Naive thymus-derived CD4-positive, alpha-beta T cell (primary cell): ENCODE measurements around the gene AMIGO3. TPM values are rescaled to one million over a fixed set of nuclear protein-coding genes. Genes with fewer than 3 reads are reported as not detected.

ENCODE experiments used
- ATAC-seq: fragments of 150-1000 bp; cut with Tn5 transposase; 2 replicates; pipeline ENCODE4 v1.10.0; 2021; ENCODE audit warnings: mild to moderate bottlenecking, moderate library complexity
- CTCF ChIA-PET: fragments of 350-600 bp; sonication (Branson Sonifier 250); formaldehyde crosslinking; loops from one replicate; lab custom pipeline; 2021; ENCODE audit warnings: antibody characterized with exemption; lab: Charles Lee
- POLR2A ChIA-PET: fragments of 350-600 bp; sonication (Branson Sonifier 250); formaldehyde crosslinking; loops from one replicate; lab custom pipeline; 2021; ENCODE audit warnings: antibody characterized with exemption, inconsistent platforms; lab: Charles Lee
- DNase-seq, 9 donors: peaks; one replicate each; pipeline versions ENCODE4 v3.0.0 to v3.0.0-alpha.2; 2020 to 2022; ENCODE audit warnings: mixed read lengths in 1 of 9
- H3K27ac ChIP-seq: one replicate; pipeline ENCODE4 v1.7.0; 2013; ENCODE audit warnings: mild to moderate bottlenecking, low read depth, low read length, moderate library complexity
- H3K27me3 ChIP-seq, 2 donors: one replicate each; pipeline ENCODE4 v1.7.0; 2013; ENCODE audit warnings: low read length in 2 of 2, mild to moderate bottlenecking in 2 of 2, moderate library complexity in 2 of 2; ENCODE audit not compliant: control insufficient read depth in 2 of 2, insufficient read depth in 2 of 2
- H3K36me3 ChIP-seq, 3 experiments: 1 replicate in 2 of 3; 2 replicates in 1 of 3; pipeline ENCODE4 v1.7.0; 2013; ENCODE audit warnings: low read length in 3 of 3, mild to moderate bottlenecking in 3 of 3, moderate library complexity in 1 of 3; ENCODE audit not compliant: insufficient read depth in 3 of 3, control insufficient read depth in 2 of 3
- H3K4me1 ChIP-seq, 2 donors: one replicate each; pipeline ENCODE4 v1.7.0; 2013; ENCODE audit warnings: low read length in 2 of 2, mild to moderate bottlenecking in 2 of 2, moderate library complexity in 1 of 2; ENCODE audit not compliant: control insufficient read depth in 2 of 2, insufficient read depth in 2 of 2
- H3K4me3 ChIP-seq: 2 replicates; pipeline ENCODE4 v1.7.0; 2013; ENCODE audit warnings: mild to moderate bottlenecking, low read length
- H3K9me3 ChIP-seq, 3 experiments: 1 replicate in 2 of 3; 2 replicates in 1 of 3; pipeline ENCODE4 v1.7.0; 2013; ENCODE audit warnings: low read length in 3 of 3; ENCODE audit not compliant: control insufficient read depth in 2 of 3
- H3K27ac Mint-ChIP-seq, 9 donors: one replicate each; pipeline ENCODE4 v1.8.0; 2020 to 2022; ENCODE audit warnings: mixed read lengths in 9 of 9, mild to moderate bottlenecking in 8 of 9, moderate library complexity in 5 of 9, inconsistent platforms in 2 of 9
- H3K27me3 Mint-ChIP-seq, 5 donors: one replicate each; pipeline ENCODE4 v1.8.0; 2021 to 2022; ENCODE audit warnings: mixed read lengths in 5 of 5, mild to moderate bottlenecking in 1 of 5
- H3K36me3 Mint-ChIP-seq, 5 donors: one replicate each; pipeline ENCODE4 v1.8.0; 2020 to 2022; ENCODE audit warnings: mixed read lengths in 5 of 5, mild to moderate bottlenecking in 3 of 5, inconsistent platforms in 1 of 5
- H3K4me1 Mint-ChIP-seq, 7 donors: one replicate each; pipeline ENCODE4 v1.8.0; 2020 to 2022; ENCODE audit warnings: mixed read lengths in 7 of 7, mild to moderate bottlenecking in 3 of 7, inconsistent platforms in 1 of 7
- H3K4me3 Mint-ChIP-seq, 10 donors: one replicate each; pipeline ENCODE4 v1.8.0; 2020 to 2022; ENCODE audit warnings: mild to moderate bottlenecking in 10 of 10, mixed read lengths in 10 of 10, moderate library complexity in 6 of 10, inconsistent platforms in 2 of 10
- H3K9me3 Mint-ChIP-seq, 11 donors: one replicate each; pipeline ENCODE4 v1.8.0; 2020 to 2022; ENCODE audit warnings: mixed read lengths in 11 of 11, mild to moderate bottlenecking in 4 of 11, inconsistent platforms in 1 of 11, moderate library complexity in 1 of 11
- intact Hi-C, 2 donors: fragments of 100-400 bp; cut with micrococcal nuclease; formaldehyde crosslinking; loops; one replicate each; pipeline ENCODE4 v1.15.1; 2023
- polyA plus RNA-seq, 2 donors: library from polyadenylated mRNA; unstranded; fragments of 300-500 nt; fragmentation: Illumina TruSeq; gene quantifications; one replicate each; pipeline ENCODE4 v1.2.3, GENCODE V29; 2021
- total RNA-seq, 6 experiments: library from RNA in 5 of 6; stranded (reverse) in 5 of 6; gene quantifications; 1 replicate in 5 of 6; 2 replicates in 1 of 6; pipeline ENCODE4 v1.2.3 and lab custom pipeline; 2021 to 2026

Gene AMIGO3
- total and polyA plus RNA-seq, 7 experiments from 2014 or later: 0.16 to 1.8 (median 0.41) TPM; not detected in 3

DNA sequence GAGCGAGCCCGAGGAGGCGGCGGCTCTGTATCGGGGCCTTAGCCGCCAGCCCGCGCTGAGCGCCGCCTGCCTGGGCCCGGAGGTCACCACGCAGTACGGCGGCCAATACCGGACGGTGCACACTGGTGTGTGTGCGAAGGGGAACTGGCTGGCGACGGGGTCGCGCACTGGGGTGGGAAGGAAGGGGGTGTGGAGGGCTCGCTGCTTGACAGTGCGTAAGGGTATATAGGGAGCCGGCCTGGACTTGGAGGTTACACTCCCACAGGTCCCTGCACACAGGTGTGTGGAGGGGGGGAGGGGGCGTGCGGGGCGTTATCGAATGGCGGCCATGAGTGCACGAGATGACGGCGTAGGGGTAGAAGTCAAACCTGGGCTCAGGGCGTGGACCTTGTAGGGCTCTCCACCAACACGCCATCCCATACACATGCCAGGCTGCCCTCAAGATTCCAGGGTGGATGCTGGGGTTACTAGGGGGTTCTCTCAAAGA lies 44.9 kb downstream of the AMIGO3 start:
- Mint-ChIP-seq H3K27ac (peak overlapping the region in 8 of 9 donors; percentile 17 to 99 (median 86)), H3K9me3 (no peaks in the 10 kb centered on the region), H3K36me3 (peaks cover 0 to 13% (median 4%) of the 10 kb centered on the region in 5 donors), H3K4me1 (peaks cover 15 to 57% (median 38%) of the 10 kb centered on the region in 7 donors), H3K27me3 (no peaks in the 10 kb centered on the region), H3K4me3 (peak overlapping the region; percentile 90 to 97 (median 94))
- H3K4me1 ChIP-seq: peaks cover 16 to 31% of the 10 kb centered on the region in 2 donors
- H3K27ac ChIP-seq: peak overlapping the region; percentile 94
- POLR2A ChIA-PET: interaction anchor here (0.5 kb wide), 1 partner anchor 284 kb away, joined by 3 read pairs; no protein-coding TSS in a partner anchor
- ATAC-seq (peak; percentile 8), DNase-seq (peak in 1 of 9 donors; percentile 48)
- no peaks in the 10 kb centered on the region for H3K9me3 ChIP-seq
- CTCF ChIA-PET: no interaction called here
- peaks cover 9 to 45% (median 14%) of the 10 kb centered on the region in 3 experiments for H3K36me3 ChIP-seq
- intact Hi-C loops: loop anchor here (1.0 to 10.0 kb wide), 22 partner anchors 15 to 890 kb away; partner anchors contain the start of genes MST1 (in 2 of the 2), RNF123 (in 2 of the 2), TRAIP (in 2 of the 2) and USP4 (in 2 of the 2)
- peak overlapping the region; percentile 79 for H3K4me3 ChIP-seq
- H3K27me3 ChIP-seq: no peaks in the 10 kb centered on the region

DNA sequence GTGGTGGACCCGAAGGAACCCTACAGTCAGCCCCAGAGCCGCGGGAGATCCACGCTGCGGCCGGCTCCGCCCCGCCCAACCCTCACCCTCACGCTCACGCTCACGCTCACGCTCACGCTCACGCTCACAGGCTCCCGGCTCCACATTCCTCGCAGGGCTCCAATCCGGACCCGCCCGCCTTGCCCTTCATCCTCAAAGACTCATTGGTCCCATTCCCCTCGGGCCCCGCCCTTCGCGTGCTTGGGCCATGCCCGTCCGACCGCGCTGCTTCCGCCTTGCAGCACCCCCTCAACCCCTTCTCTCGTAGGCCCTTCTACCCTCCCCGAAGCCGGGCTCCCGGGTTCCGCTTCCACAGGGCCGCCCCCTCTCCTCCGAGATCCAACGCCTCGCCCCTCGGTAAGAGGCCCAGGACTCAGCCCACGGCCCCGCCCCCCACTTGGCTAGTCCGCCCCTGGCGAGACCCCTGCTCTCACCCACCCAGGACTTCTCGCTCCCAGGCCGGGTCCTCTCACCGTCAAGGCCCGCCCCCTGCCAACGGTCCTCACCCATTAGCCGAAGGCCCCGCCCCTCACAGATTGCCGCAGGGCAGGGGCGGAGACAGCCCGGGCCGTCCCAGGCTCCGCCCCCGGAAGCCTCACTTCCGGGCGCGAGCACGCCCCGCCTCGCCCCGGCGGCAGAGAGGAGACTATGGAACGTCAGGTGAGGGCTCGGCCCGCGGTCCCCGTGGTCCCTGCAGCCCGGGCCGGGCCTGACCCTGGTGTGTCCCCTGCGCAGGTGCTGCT lies 45.6 kb downstream of the AMIGO3 start, which contains the start of gene APEH:
Gene APEH (plus strand): TSS at position 637 of the 782 bp plus-strand sequence. CDS start 51 bp downstream, at position 688.
- H3K9me3 ChIP-seq: no peaks in the 10 kb centered on the region
- peaks cover 7 to 38% (median 8%) of the 10 kb centered on the region in 3 experiments for H3K36me3 ChIP-seq
- Mint-ChIP-seq H3K27me3 (no peaks in the 10 kb centered on the region), H3K4me1 (peaks cover 15 to 57% (median 38%) of the 10 kb centered on the region in 7 donors), H3K36me3 (peaks cover 0 to 13% (median 4%) of the 10 kb centered on the region in 5 donors), H3K27ac (peak within 1 kb of the TSS; percentile 93 to 99 (median 96)), H3K9me3 (no peaks in the 10 kb centered on the region), H3K4me3 (peak within 1 kb of the TSS; percentile 90 to 97 (median 94))
- peaks cover 16 to 31% of the 10 kb centered on the region in 2 donors for H3K4me1 ChIP-seq
- H3K4me3 ChIP-seq: peak within 1 kb of the TSS; percentile 79
- CTCF ChIA-PET: interaction anchor here (0.6 to 5.4 kb wide), 2 partner anchors 133 to 412 kb away, joined by 5 to 111 read pairs; no protein-coding TSS in a partner anchor
- DNase-seq: peak; percentile 94 to 99 (median 98)
- POLR2A ChIA-PET: interaction anchor here (0.5 to 3.4 kb wide), 5 partner anchors 15 to 285 kb away, joined by 3 to 45 read pairs (median 3); partner anchors contain the start of genes MST1 and RNF123
- peak; percentile 93 for ATAC-seq
- H3K27me3 ChIP-seq: no peaks in the 10 kb centered on the region
- intact Hi-C loops: loop anchor here (1.0 to 10.0 kb wide), 24 partner anchors 15 to 891 kb away; partner anchors contain the start of genes AMIGO3 (in 2 of the 2), DAG1 (in 2 of the 2), MST1 (in 2 of the 2) and RNF123 (in 2 of the 2)
- H3K27ac ChIP-seq: peak within 1 kb of the TSS; percentile 94

DNA sequence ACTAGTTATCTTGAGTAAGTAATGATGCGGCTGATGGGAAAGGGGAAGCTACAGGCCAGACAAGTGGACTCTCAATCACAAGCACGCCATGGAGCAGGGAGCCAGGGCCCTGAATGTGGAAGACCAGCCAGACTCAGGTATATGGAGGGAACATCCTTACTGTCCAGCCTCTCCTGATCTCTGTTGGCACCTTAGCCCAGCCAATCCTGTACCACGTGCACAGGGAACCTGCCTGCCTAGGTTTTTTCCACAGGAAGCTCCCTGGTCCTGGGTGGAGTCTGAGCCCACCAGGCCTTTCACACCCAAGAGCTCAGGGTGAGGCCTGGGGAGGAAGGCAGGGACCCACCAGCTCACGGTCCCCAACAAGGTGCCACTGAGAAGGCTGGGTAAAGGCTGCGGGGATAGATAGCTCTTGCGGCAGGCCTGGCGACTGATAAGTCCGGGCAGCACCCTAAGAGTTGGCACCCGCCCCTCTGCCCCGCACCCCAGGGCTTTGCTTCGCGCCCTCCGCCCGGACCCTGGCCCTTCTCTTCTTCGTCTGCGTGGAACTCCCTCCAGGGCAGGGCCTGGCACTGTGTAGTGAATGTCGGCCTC lies 46.3 kb downstream of the AMIGO3 start:
- ChIA-PET CTCF (interaction anchor here (0.6 to 5.4 kb wide), 4 partner anchors 91 to 413 kb away, joined by 4 to 111 read pairs (median 10); no protein-coding TSS in a partner anchor), POLR2A (interaction anchor here (0.6 to 3.4 kb wide), 5 partner anchors 16 to 691 kb away, joined by 3 to 45 read pairs (median 3); partner anchors contain the start of genes MST1 and RNF123)
- ATAC-seq (no peak), DNase-seq (peak in 2 of 9 donors; percentile 8 to 14)
- peaks cover 15 to 52% (median 35%) of the 10 kb centered on the region in 7 donors for H3K4me1 Mint-ChIP-seq
- peak overlapping the region; percentile 93 to 99 (median 96) for H3K27ac Mint-ChIP-seq
- Histone ChIP-seq H3K4me1 (peaks cover 16 to 31% of the 10 kb centered on the region in 2 donors), H3K9me3 (no peaks in the 10 kb centered on the region), H3K4me3 (peak overlapping the region; percentile 79), H3K36me3 (peaks cover under 1 to 31% (median 4%) of the 10 kb centered on the region in 3 experiments), H3K27me3 (no peaks in the 10 kb centered on the region), H3K27ac (peak overlapping the region; percentile 94)
- H3K27me3 Mint-ChIP-seq: no peaks in the 10 kb centered on the region
- no peaks in the 10 kb centered on the region for H3K9me3 Mint-ChIP-seq
- H3K4me3 Mint-ChIP-seq: peak overlapping the region; percentile 90 to 97 (median 94)
- H3K36me3 Mint-ChIP-seq: peaks cover 0 to 10% (median 3%) of the 10 kb centered on the region in 5 donors
- intact Hi-C loops: loop anchor here (1.0 to 10.0 kb wide), 10 partner anchors 46 to 892 kb away; partner anchors contain the start of genes AMIGO3 (in 1 of the 2), C3orf18 (in 1 of the 2), DAG1 (in 1 of the 2) and HEMK1 (in 1 of the 2)

DNA sequence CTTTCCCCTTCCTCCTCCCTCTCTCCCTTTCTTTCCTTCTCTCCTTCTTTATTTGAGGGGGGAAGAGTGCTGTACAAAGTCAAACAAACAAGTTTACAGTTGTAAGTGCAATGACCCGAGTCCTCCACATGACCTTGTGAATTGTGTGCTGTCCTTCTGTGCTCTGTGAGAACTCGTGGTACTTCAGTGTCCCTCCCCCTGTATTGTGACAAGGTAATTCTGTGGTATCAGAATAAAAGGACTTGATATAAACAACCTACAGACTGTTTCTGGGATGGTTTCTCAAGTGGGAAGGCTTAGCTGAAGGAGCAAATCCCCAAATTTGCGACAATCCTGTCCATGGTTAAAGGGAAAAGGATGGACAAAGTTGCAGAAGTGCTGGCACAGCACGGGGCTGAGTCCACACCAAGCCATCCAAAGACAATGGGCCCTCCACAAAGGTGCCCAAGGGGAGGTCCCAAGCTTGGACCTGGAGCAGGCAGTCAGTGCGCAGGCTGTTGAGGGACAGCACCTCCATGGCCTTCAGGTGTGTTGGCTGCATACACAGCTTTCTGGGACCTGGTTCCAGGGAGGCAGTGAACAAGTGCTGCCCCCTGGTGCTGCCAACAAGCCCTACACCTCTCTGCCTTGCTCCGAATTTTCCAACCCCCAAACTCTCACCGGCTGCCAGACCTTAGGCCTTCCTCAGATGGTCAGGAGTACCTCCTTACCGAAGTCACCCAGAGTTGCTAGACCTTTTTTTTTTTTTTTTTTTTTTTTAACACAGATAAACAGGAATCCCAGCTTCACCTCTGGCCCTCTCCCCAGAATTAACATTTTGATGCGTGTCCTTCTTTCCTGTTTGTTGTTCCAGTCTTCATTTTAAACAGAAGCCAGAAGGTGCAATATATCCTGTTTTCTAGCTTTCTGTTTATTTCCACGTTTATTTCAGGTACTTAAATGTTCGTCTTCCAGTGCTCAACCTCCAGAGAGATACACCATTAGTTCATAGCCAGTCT lies 47.9 kb downstream of the AMIGO3 start:
- H3K27ac Mint-ChIP-seq: peak overlapping the region; percentile 33 to 89 (median 68)
- H3K9me3 Mint-ChIP-seq: no peaks in the 10 kb centered on the region
- Histone ChIP-seq H3K9me3 (no peaks in the 10 kb centered on the region), H3K4me3 (no peak overlapping the region), H3K27me3 (no peaks in the 10 kb centered on the region), H3K4me1 (peaks cover 16 to 25% of the 10 kb centered on the region in 2 donors), H3K27ac (peak overlapping the region; percentile 21), H3K36me3 (peaks cover 0 to 15% (median 0%) of the 10 kb centered on the region in 3 experiments)
- peak overlapping the region; percentile 43 to 83 (median 74) for H3K4me3 Mint-ChIP-seq
- peaks cover 15 to 39% (median 32%) of the 10 kb centered on the region in 7 donors for H3K4me1 Mint-ChIP-seq
- CTCF ChIA-PET: interaction anchor here (0.6 to 5.4 kb wide), 11 partner anchors 10 to 1349 kb away, joined by 3 to 111 read pairs (median 4); no protein-coding TSS in a partner anchor
- intact Hi-C loops: loop anchor here (1.0 to 10.0 kb wide), 9 partner anchors 104 to 893 kb away; partner anchors contain the start of genes C3orf18 (in 1 of the 2), HEMK1 (in 1 of the 2), HYAL3 (in 1 of the 2) and KLHDC8B (in 1 of the 2)
- peaks cover 0 to 5% (median 0%) of the 10 kb centered on the region in 5 donors for H3K36me3 Mint-ChIP-seq
- peak; percentile 10 for ATAC-seq
- no peaks in the 10 kb centered on the region for H3K27me3 Mint-ChIP-seq
- POLR2A ChIA-PET: interaction anchor here (3.4 kb wide), 1 partner anchor 132 kb away, joined by 45 read pairs; no protein-coding TSS in a partner anchor
- DNase-seq: peak; percentile 44 to 74 (median 66)

DNA sequence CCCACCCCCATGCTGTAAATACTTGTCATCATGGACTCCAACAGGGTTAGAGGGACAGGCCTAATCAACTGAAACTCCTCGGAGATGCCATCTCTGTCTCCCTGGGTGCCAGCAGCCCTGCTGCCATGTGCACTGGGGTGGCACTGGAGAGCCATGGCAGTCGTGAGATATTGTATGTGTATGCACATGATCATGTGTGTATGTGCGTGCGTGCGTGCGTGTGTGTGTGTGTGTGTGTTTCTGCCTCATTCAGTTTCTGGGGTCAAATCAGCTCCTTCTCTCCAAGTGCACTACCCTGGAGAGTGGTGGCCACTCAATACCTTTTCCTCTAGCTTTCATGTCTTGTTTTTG lies 48.6 kb downstream of the AMIGO3 start:
- Mint-ChIP-seq H3K27ac (peak overlapping the region in 3 of 9 donors; percentile 2 to 84 (median 66)), H3K4me1 (peaks cover 14 to 33% (median 25%) of the 10 kb centered on the region in 7 donors), H3K9me3 (no peaks in the 10 kb centered on the region), H3K4me3 (no peak overlapping the region), H3K27me3 (peaks cover 0 to 3% (median 0%) of the 10 kb centered on the region in 5 donors), H3K36me3 (no peaks in the 10 kb centered on the region)
- DNase-seq: no peak
- no peak for ATAC-seq
- H3K27me3 ChIP-seq: no peaks in the 10 kb centered on the region
- no peak overlapping the region for H3K27ac ChIP-seq
- peaks cover 16 to 19% of the 10 kb centered on the region in 2 donors for H3K4me1 ChIP-seq
- H3K36me3 ChIP-seq: peaks cover 0 to 8% (median 0%) of the 10 kb centered on the region in 3 experiments
- ChIA-PET POLR2A (interaction anchor here (3.4 kb wide), 1 partner anchor 131 kb away, joined by 45 read pairs; no protein-coding TSS in a partner anchor), CTCF (interaction anchor here (0.7 to 5.4 kb wide), 7 partner anchors 11 to 393 kb away, joined by 3 to 111 read pairs (median 4); no protein-coding TSS in a partner anchor)
- no peak overlapping the region for H3K4me3 ChIP-seq
- H3K9me3 ChIP-seq: no peaks in the 10 kb centered on the region
- intact Hi-C loops: loop anchor here (1.0 to 10.0 kb wide), 9 partner anchors 104 to 894 kb away; partner anchors contain the start of genes C3orf18 (in 1 of the 2), HEMK1 (in 1 of the 2), HYAL3 (in 1 of the 2) and KLHDC8B (in 1 of the 2)
